Chondrocyte (in vitro differentiated cells): ENCODE results near the gene ZNF451. TPM values are rescaled to one million over a fixed set of nuclear protein-coding genes. Genes with fewer than 3 reads are reported as not detected.
A peak's percentile ranks its signal among the peaks of the same experiment; 100 is the strongest.

Source experiments
- DNase-seq: peaks from one replicate; pipeline ENCODE4 v3.0.0; 2021; ENCODE audit warnings: mixed read lengths, low spot score
- H3K27ac Mint-ChIP-seq: one replicate; pipeline ENCODE4 v1.8.0; 2021; ENCODE audit warnings: mild to moderate bottlenecking, moderate library complexity, mixed read lengths; ENCODE audit not compliant: unreplicated experiment
- H3K27me3 Mint-ChIP-seq: 2 replicates; pipeline ENCODE4 v1.8.0; 2021; ENCODE audit warnings: low read depth, mixed read lengths
- H3K36me3 Mint-ChIP-seq: 2 replicates; pipeline ENCODE4 v1.8.0; 2021; ENCODE audit warnings: low read depth, mixed read lengths
- H3K4me1 Mint-ChIP-seq: 2 replicates; pipeline ENCODE4 v1.8.0; 2021; ENCODE audit warnings: low read depth, mild to moderate bottlenecking, mixed read lengths
- H3K4me3 Mint-ChIP-seq: one replicate; pipeline ENCODE4 v1.8.0; 2021; ENCODE audit warnings: mild to moderate bottlenecking, moderate library complexity, mixed read lengths; ENCODE audit not compliant: unreplicated experiment
- H3K9me3 Mint-ChIP-seq: 2 replicates; pipeline ENCODE4 v1.8.0; 2021; ENCODE audit warnings: low read depth, mixed read lengths
- total RNA-seq: library from RNA; stranded (reverse); gene quantifications from 3 replicates; pipeline ENCODE4 v1.2.1, GENCODE V29; 2021
- TF ChIP-seq, protein P1 (sequence below): fragments of 200-600 bp; sonication (generic); IDR thresholded peaks from 2 replicates; pipeline ENCODE4 v1.5.0; 2021; ENCODE audit warnings: antibody characterized with exemption, mild to moderate bottlenecking, moderate library complexity

The ZNF451 gene
- total RNA-seq, 1 donor from 2014 or later, result 45.4 TPM

DNA sequence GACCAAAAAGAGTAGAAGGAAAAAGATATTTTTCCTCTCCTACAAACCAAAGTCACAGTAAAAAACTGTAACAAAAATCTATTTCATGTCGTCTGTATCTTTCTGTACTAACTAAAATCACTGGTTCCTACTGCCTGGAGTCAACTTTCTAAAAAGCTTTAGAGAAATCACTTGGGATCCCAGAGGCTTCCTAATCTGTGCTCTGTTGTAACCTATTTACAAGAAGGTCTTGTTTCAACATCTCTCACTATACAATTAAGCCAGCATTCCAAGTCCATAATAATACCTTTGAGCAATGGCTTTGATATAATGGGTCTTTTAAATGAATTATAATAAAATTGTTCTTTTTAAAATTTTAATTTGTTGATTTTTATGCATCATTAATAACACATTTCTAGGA is 111.7 kb downstream of the ZNF451 start:
- TF ChIP-seq, protein P1, sequence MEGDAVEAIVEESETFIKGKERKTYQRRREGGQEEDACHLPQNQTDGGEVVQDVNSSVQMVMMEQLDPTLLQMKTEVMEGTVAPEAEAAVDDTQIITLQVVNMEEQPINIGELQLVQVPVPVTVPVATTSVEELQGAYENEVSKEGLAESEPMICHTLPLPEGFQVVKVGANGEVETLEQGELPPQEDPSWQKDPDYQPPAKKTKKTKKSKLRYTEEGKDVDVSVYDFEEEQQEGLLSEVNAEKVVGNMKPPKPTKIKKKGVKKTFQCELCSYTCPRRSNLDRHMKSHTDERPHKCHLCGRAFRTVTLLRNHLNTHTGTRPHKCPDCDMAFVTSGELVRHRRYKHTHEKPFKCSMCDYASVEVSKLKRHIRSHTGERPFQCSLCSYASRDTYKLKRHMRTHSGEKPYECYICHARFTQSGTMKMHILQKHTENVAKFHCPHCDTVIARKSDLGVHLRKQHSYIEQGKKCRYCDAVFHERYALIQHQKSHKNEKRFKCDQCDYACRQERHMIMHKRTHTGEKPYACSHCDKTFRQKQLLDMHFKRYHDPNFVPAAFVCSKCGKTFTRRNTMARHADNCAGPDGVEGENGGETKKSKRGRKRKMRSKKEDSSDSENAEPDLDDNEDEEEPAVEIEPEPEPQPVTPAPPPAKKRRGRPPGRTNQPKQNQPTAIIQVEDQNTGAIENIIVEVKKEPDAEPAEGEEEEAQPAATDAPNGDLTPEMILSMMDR, result no peak
- Mint-ChIP-seq H3K4me3 (no peak overlapping the region), H3K4me1 (peaks cover 46% of the 10 kb centered on the region), H3K36me3 (peaks cover 14% of the 10 kb centered on the region), H3K9me3 (no peaks in the 10 kb centered on the region), H3K27ac (no peak overlapping the region), H3K27me3 (no peaks in the 10 kb centered on the region)
- DNase-seq, result no peak

DNA sequence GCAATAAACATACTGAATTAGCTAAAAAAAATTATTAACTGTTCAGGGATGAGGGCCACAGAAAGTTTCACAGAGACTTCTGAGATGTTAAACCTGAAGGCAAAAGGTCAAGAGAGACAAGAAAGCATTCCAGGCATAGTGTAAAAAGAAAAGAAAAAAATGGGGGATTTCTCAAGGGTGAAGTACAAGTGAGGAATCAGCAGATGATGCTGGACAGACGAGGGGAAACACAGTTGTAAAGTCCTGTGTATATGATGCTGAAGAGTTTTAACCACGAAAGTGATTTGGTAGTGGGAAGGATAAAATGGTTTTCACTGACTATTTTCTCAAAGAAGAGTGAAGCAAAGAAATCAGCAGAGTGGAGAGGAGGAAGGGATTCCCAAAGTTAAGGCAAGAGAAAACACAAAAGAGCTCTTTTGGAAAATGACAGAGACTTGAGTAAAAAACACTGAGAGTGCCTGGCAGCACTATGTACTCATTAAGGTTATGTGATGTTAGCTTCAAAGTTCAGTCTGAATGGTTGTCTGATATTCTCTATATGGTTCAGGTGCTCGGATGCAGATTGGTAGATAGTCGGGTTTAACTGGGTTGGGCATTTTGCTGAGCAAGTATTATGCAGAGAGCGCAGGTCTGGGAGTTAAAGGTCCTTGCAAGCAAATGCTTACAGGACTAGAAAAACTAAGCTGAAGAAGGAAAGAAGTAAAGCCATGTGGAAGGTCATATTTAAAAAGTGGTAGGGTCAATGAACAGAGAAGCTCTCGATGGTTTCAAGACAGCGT is 115.8 kb downstream of the ZNF451 start:
- Mint-ChIP-seq H3K4me1 (peaks cover 57% of the 10 kb centered on the region), H3K36me3 (peaks cover 14% of the 10 kb centered on the region), H3K9me3 (no peaks in the 10 kb centered on the region), H3K4me3 (no peak overlapping the region), H3K27ac (peak overlapping the region; percentile 76), H3K27me3 (no peaks in the 10 kb centered on the region)
- DNase-seq, result no peak
- TF ChIP-seq, protein P1, result no peak

DNA sequence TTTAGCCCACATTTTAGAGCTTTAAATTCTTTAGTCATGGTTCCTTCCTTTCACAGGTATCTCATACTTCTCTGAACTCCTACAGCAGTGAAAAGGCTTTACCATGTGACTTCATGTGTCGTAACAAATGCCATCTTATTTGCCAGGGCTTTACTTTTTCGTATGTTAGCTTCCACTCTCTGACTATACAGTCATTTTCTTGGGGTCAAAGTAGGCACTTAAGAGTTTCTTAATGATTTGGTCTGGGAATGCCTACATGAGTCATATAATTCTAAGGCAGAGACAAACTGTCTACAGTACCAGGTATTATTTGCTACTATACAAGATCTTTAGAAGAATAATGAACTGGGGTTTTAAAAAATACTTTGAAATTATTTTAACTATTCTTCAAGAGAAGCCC is 117.2 kb downstream of the ZNF451 start:
- TF ChIP-seq, protein P1, result no peak
- H3K4me1 Mint-ChIP-seq, result peaks cover 60% of the 10 kb centered on the region
- H3K27ac Mint-ChIP-seq, result no peak overlapping the region
- no peaks in the 10 kb centered on the region for H3K9me3 Mint-ChIP-seq
- no peaks in the 10 kb centered on the region for H3K27me3 Mint-ChIP-seq
- H3K4me3 Mint-ChIP-seq, result no peak overlapping the region
- peaks cover 14% of the 10 kb centered on the region for H3K36me3 Mint-ChIP-seq
- DNase-seq, result no peak

DNA sequence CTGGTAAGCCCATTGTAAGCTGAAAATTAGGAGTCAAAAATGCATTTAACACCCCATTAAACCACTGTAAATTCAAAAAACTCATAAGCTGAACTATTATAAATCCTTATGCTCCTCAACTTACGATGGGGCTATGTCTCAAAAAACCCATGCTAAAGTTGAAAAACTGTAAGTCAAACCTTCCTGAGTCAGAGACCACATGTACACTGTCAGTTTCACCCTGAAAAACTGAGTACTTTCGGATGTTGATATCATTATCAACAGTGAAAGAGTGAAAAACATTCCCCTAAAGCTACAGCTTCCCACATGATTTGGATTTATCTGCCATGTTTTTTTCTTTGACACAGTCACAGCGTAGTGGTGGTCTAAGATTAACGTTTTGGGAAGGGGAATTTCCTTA is 117.9 kb downstream of the ZNF451 start:
- H3K9me3 Mint-ChIP-seq, result no peaks in the 10 kb centered on the region
- TF ChIP-seq, protein P1, result no peak
- no peak for DNase-seq
- no peak overlapping the region for H3K27ac Mint-ChIP-seq
- H3K36me3 Mint-ChIP-seq, result peaks cover 14% of the 10 kb centered on the region
- peaks cover 60% of the 10 kb centered on the region for H3K4me1 Mint-ChIP-seq
- H3K4me3 Mint-ChIP-seq, result no peak overlapping the region
- H3K27me3 Mint-ChIP-seq, result no peaks in the 10 kb centered on the region

DNA sequence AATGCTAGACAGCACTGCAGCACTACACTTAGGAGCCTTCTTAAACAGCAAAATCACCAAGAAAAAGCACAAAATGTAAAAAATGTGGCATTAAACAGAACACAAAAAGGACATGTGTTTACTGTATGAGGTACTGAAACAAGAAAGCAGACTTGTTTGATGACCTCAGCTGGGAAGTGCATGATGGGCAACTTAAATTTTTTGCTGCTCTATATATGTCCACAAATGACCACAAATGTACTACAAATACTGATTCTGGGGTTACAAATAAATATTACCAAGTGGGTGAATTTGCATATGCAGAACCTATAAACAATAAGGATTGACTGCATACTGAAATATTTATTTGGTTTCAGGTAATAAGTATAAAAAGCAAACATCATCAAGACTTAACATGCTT is 119.0 kb downstream of the ZNF451 start:
- H3K9me3 Mint-ChIP-seq, result no peaks in the 10 kb centered on the region
- H3K27ac Mint-ChIP-seq, result no peak overlapping the region
- no peak overlapping the region for H3K4me3 Mint-ChIP-seq
- H3K4me1 Mint-ChIP-seq, result peaks cover 71% of the 10 kb centered on the region
- peaks cover 14% of the 10 kb centered on the region for H3K36me3 Mint-ChIP-seq
- DNase-seq, result no peak
- no peaks in the 10 kb centered on the region for H3K27me3 Mint-ChIP-seq
- TF ChIP-seq, protein P1, result no peak
